ENCODE measurements around the gene TMEM132E. TPM values are rescaled to one million over a fixed set of nuclear protein-coding genes. Genes with fewer than 3 reads are reported as not detected.

TMEM132E gene
- total and polyA plus RNA-seq, 7 donors, result 0.01 to 0.26 (median 0.03) TPM; not detected in 4

GRCh38 chr17:34567691-34568465, 11.5 kb upstream of the TMEM132E start:
- Histone ChIP-seq H3K36me3 (ENCODE audit: insufficient read depth in 1 of 2, low read depth in 1 of 2) (no peaks in the 10 kb centered on the region), H3K9me3 (no peaks in the 10 kb centered on the region), H3K4me3 (no peak overlapping the region), H3K27ac (no peak overlapping the region), H3K27me3 (ENCODE audit: insufficient read depth in 3 of 3, low read length in 2 of 3) (peaks cover 0 to 72% (median 6%) of the 10 kb centered on the region in 3 donors), H3K4me1 (no peaks in the 10 kb centered on the region)
- 41 to 47% (median 45%) methylated on average over 11 of the region's 11 CpGs for WGBS, 3 donors
- TF ChIP-seq, protein P1, sequence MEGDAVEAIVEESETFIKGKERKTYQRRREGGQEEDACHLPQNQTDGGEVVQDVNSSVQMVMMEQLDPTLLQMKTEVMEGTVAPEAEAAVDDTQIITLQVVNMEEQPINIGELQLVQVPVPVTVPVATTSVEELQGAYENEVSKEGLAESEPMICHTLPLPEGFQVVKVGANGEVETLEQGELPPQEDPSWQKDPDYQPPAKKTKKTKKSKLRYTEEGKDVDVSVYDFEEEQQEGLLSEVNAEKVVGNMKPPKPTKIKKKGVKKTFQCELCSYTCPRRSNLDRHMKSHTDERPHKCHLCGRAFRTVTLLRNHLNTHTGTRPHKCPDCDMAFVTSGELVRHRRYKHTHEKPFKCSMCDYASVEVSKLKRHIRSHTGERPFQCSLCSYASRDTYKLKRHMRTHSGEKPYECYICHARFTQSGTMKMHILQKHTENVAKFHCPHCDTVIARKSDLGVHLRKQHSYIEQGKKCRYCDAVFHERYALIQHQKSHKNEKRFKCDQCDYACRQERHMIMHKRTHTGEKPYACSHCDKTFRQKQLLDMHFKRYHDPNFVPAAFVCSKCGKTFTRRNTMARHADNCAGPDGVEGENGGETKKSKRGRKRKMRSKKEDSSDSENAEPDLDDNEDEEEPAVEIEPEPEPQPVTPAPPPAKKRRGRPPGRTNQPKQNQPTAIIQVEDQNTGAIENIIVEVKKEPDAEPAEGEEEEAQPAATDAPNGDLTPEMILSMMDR (IDR thresholded peaks at IDR 0.05), result no peak
- DNase-seq (no peak), ATAC-seq (no peak)
- intact Hi-C loops (cut with DNase I), result no loop called here

GRCh38 chr17:34568953-34569352, 10.4 kb upstream of the TMEM132E start:
- no peak for ATAC-seq
- WGBS, 3 donors, result 73 to 79% (median 78%) methylated on average over 6 of the region's 6 CpGs

GRCh38 chr17:34569591-34569990, 9.8 kb upstream of the TMEM132E start:
- 31 to 40% (median 36%) methylated on average over 2 of the region's 2 CpGs for WGBS, 3 donors
- DNase-seq, result no peak
- ATAC-seq, result no peak
- no peak overlapping the region for H3K4me3 ChIP-seq
- H3K36me3 ChIP-seq (ENCODE audit: insufficient read depth in 1 of 2, low read depth in 1 of 2), result no peaks in the 10 kb centered on the region
- no peaks in the 10 kb centered on the region for H3K9me3 ChIP-seq
- intact Hi-C loops (cut with DNase I), result no loop called here
- TF ChIP-seq, protein P1 (IDR thresholded peaks at IDR 0.05), result no peak
- peaks cover 0 to 75% (median 4%) of the 10 kb centered on the region in 3 donors for H3K27me3 ChIP-seq (ENCODE audit: insufficient read depth in 3 of 3, low read length in 2 of 3)
- H3K27ac ChIP-seq, result no peak overlapping the region
- no peaks in the 10 kb centered on the region for H3K4me1 ChIP-seq

More at GRCh38 chr17:34568953-34569352, 10.4 kb upstream of the TMEM132E start:
- Histone ChIP-seq H3K4me3 (no peak overlapping the region), H3K36me3 (ENCODE audit: insufficient read depth in 1 of 2, low read depth in 1 of 2) (no peaks in the 10 kb centered on the region), H3K4me1 (no peaks in the 10 kb centered on the region), H3K9me3 (no peaks in the 10 kb centered on the region), H3K27me3 (ENCODE audit: insufficient read depth in 3 of 3, low read length in 2 of 3) (peaks cover 0 to 72% (median 4%) of the 10 kb centered on the region in 3 donors), H3K27ac (no peak overlapping the region)
- TF ChIP-seq, protein P1 (IDR thresholded peaks at IDR 0.05), result no peak
- intact Hi-C loops (cut with DNase I), result no loop called here
- DNase-seq, result no peak

GRCh38 chr17:34570506-34570905, 8.9 kb upstream of the TMEM132E start:
- no peak for DNase-seq
- H3K36me3 ChIP-seq (ENCODE audit: insufficient read depth in 1 of 2, low read depth in 1 of 2), result no peaks in the 10 kb centered on the region
- TF ChIP-seq, protein P1 (IDR thresholded peaks at IDR 0.05), result no peak
- no peak overlapping the region for H3K27ac ChIP-seq
- H3K4me3 ChIP-seq, result no peak overlapping the region
- intact Hi-C loops (cut with DNase I), result no loop called here
- H3K9me3 ChIP-seq, result no peaks in the 10 kb centered on the region
- no peak for ATAC-seq
- peaks cover 0 to 75% (median 6%) of the 10 kb centered on the region in 3 donors for H3K27me3 ChIP-seq (ENCODE audit: insufficient read depth in 3 of 3, low read length in 2 of 3)
- 41 to 56% (median 45%) methylated on average over 2 of the region's 2 CpGs for WGBS, 3 donors
- H3K4me1 ChIP-seq, result no peaks in the 10 kb centered on the region

All from psoas muscle (tissue), 8 donors.